DMS153 (cell line): ENCODE results near the gene AGFG1.
"Not testable (repeated sequence)": the region's sequence is repeated elsewhere in the genome, so short reads cannot be mapped to it uniquely, and the experiment has no call there.

Source experiments
- DNase-seq: peaks from one replicate; lab custom pipeline; 2025; lab: John Stamatoyannopoulos, UW

The AGFG1 gene

GRCh38 chr2:227539465-227539956 is 67.6 kb downstream of the AGFG1 start:
- no peak for DNase-seq

- not testable (repeated sequence) for DNase-seq
These were observed 68.4 kb downstream of the AGFG1 start for GRCh38 chr2:227540352-227540751.

- DNase-seq: no peak
These were observed 74.0 kb downstream of the AGFG1 start for GRCh38 chr2:227545990-227546389.

- DNase-seq: no peak
These were observed 79.9 kb downstream of the AGFG1 start for GRCh38 chr2:227551836-227552235.

- DNase-seq: no peak
These were observed 90.6 kb downstream of the AGFG1 start for GRCh38 chr2:227562581-227562980.

GRCh38 chr2:227565080-227565479 is 93.1 kb downstream of the AGFG1 start:
- no peak for DNase-seq

GRCh38 chr2:227566012-227566411 is 94.1 kb downstream of the AGFG1 start:
- DNase-seq: no peak

- DNase-seq: no peak
These were observed 96.9 kb downstream of the AGFG1 start for GRCh38 chr2:227568852-227569169.

- DNase-seq: no peak
These were observed 98.7 kb downstream of the AGFG1 start for GRCh38 chr2:227570615-227571014.

- no peak for DNase-seq
These were observed 104.2 kb downstream of the AGFG1 start for GRCh38 chr2:227576110-227576509.

- DNase-seq: no peak
These were observed 104.9 kb downstream of the AGFG1 start for GRCh38 chr2:227576812-227577211.

GRCh38 chr2:227577555-227577954 is 105.6 kb downstream of the AGFG1 start:
- DNase-seq: no peak

- DNase-seq: no peak
These were observed 106.7 kb downstream of the AGFG1 start for GRCh38 chr2:227578642-227579041.

- DNase-seq: no peak
These were observed 107.8 kb downstream of the AGFG1 start for GRCh38 chr2:227579791-227580190.

- DNase-seq: no peak
These were observed 110.4 kb downstream of the AGFG1 start for GRCh38 chr2:227582369-227582768.

GRCh38 chr2:227592694-227593387 is 120.9 kb downstream of the AGFG1 start:
- no peak for DNase-seq

- DNase-seq: no peak
These were observed 123.8 kb downstream of the AGFG1 start for GRCh38 chr2:227595797-227596196.

- no peak for DNase-seq
These were observed 125.1 kb downstream of the AGFG1 start for GRCh38 chr2:227597036-227597435.

- no peak for DNase-seq
These were observed 126.0 kb downstream of the AGFG1 start for GRCh38 chr2:227597998-227598397.

GRCh38 chr2:227598835-227599503 is 127.0 kb downstream of the AGFG1 start, which contains the start of gene SCYGR2:
Gene SCYGR2 (plus strand): TSS chr2:227598893. CDS start chr2:227598893, 0 bp downstream.
- not testable (repeated sequence) for DNase-seq

- DNase-seq: no peak
These were observed 130.4 kb downstream of the AGFG1 start for GRCh38 chr2:227602358-227602757.

GRCh38 chr2:227606476-227606875 is 134.5 kb downstream of the AGFG1 start:
- DNase-seq: no peak

- no peak for DNase-seq
These were observed 136.0 kb downstream of the AGFG1 start for GRCh38 chr2:227607941-227608340.
